Activated naive CD4-positive, alpha-beta T cell treated with anti-CD3 and anti-CD28 coated beads, Interleukin-2, amount 50 U/mL, for 72 hours (primary cell): ENCODE measurements around the gene PRKN. TPM values are rescaled to one million over a fixed set of nuclear protein-coding genes. Genes with fewer than 3 reads are reported as not detected.
"Not testable (repeated sequence)": the region's sequence is repeated elsewhere in the genome, so short reads cannot be mapped to it uniquely, and the experiment has no call there.

Experiments used
- ATAC-seq, 2 donors: fragments of 150-1000 bp; cut with Tn5 transposase; 2 replicates each; pipeline ENCODE4 v1.10.0; 2021; ENCODE audit warnings: mild to moderate bottlenecking in 2 of 2, moderate library complexity in 2 of 2
- DNase-seq, 2 donors: peaks; one replicate each; pipeline ENCODE4 v3.0.0; 2021 to 2022; ENCODE audit warnings: low spot score in 2 of 2
- H3K27ac Mint-ChIP-seq, 2 donors: one replicate each; pipeline ENCODE4 v1.8.0; 2022; ENCODE audit warnings: mild to moderate bottlenecking in 2 of 2, mixed read lengths in 2 of 2
- H3K36me3 Mint-ChIP-seq, 2 donors: one replicate each; pipeline ENCODE4 v1.8.0; 2022; ENCODE audit warnings: mixed read lengths in 2 of 2
- H3K9me3 Mint-ChIP-seq, 2 donors: one replicate each; pipeline ENCODE4 v1.8.0; 2022; ENCODE audit warnings: mixed read lengths in 2 of 2
- total RNA-seq, 2 donors: library from RNA; stranded (reverse); gene quantifications; one replicate each; pipeline ENCODE4 v1.2.3, GENCODE V29; 2022

Gene PRKN
- total RNA-seq, 2 donors from 2014 or later, result 0.57 to 4.1 TPM

DNA sequence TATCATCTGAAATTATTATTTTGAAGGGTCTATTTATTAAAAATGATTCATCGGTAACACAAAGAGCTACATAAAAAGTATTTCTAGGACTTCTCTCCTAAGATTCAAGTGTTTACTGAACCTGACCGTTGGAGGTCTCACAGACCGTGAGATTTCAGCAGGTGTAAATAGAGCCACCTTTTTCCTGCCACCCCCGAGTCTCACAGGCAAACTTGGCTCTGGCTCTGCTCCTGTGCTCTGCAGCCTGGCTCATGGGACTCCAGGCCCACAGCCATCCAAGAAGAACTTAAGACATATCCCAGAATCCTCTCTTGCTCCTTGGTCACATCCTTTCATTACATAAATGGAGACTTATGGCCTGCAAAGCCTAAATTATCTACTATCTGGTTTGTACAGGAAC, 1385.9 kb downstream of the PRKN start:
- ATAC-seq (no peak), DNase-seq (no peak)
- Mint-ChIP-seq H3K27ac (no peak overlapping the region), H3K9me3 (no peaks in the 10 kb centered on the region), H3K36me3 (no peaks in the 10 kb centered on the region)

DNA sequence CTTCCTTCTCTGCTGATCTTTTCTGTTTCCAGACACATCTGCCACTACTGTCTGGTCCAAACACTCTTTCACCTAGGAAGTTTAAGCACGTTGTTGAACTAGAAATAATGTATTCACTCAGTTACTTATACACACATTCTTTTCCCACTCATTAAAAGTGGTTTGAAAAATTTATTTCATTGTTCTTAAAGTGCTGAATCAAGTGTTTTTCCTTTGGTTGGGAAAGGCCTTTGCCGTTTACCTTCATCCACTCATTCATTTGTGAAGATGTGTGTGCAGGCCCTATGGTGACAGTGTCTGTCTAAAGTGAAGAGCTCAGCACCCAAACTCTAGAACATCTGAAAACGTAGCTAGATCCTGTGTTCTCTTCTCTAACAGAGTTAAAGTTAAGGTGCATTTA, 1389.6 kb downstream of the PRKN start:
- H3K27ac Mint-ChIP-seq, result no peak overlapping the region
- H3K9me3 Mint-ChIP-seq, result no peaks in the 10 kb centered on the region
- DNase-seq, result no peak
- ATAC-seq, result no peak
- no peaks in the 10 kb centered on the region for H3K36me3 Mint-ChIP-seq

DNA sequence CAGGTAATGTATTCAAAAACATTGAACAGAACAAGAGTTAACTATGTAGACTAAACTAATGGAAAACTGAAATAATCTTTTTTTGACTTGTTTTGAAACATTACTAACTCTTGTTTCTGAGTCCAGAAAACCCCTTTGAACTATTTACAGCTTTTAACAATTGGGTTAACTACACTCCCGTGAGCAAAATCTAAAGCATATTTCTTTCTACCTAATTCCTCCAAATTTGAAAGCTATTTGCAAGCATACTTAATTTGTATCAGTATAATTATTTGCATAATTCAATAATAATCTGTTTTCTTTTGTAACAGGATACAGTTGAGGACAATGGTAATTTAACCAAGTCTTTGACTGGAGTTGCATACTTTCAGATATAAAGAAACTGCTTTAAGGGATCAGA, 1391.1 kb downstream of the PRKN start:
- H3K27ac Mint-ChIP-seq, result no peak overlapping the region

DNA sequence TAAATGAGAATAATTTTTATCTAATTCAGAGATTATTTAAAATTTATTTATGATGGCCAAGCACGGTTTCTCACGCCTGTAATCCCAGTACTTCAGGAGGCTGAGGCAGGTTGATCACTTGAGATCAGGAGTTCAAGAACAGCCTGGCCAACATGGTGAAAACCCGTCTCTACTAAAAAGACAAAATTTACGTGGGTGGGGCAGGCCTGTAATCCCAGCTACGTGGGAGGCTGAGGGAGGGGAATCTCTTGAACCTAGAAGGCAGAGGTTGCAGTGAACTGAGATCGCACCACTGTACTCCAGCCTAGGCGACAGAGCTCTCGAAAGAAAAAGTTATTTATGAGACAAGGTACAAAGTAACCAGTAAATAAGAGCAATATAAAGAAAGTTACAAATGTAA, 1394.2 kb downstream of the PRKN start:
- no peak for DNase-seq
- no peaks in the 10 kb centered on the region for H3K36me3 Mint-ChIP-seq
- H3K27ac Mint-ChIP-seq, result no peak overlapping the region
- ATAC-seq, result no peak
- peaks cover 0 to 5% of the 10 kb centered on the region in 2 donors for H3K9me3 Mint-ChIP-seq

More for the DNA sequence above, 1391.1 kb downstream of the PRKN start:
- Mint-ChIP-seq H3K36me3 (no peaks in the 10 kb centered on the region), H3K9me3 (no peaks in the 10 kb centered on the region)
- ATAC-seq (no peak), DNase-seq (no peak)

DNA sequence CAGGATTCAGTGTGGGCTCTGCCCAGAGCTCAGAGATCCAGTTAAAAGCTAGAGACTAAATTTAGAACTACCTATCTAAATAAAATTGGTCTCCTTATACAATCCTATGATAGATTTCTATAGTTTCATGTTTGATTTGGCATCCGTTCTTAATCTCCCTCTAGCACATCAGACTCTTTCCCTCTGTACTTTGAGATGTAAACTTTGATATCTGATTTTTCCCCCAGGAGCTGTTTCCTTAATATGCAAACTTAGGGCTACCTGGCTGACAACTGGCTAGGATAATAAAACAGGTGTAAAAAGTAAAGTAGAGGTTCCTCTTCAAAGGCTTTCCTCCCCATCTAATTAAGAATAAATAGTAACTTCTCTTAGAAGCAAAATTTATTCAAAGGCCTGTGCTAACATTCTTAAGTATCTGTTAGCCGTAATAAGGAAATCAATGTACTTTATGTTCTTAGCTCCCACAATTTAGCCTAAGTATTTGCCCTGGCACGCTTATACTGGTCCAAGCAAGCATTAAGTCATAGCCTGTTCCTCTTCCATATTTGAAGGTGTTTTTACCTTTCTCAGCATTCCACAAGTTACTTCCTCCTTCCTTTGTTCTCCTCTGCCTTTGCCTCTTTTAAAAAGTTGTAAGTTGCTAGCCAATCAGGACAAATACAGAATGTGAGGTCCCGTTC, 1396.0 kb downstream of the PRKN start:
- ATAC-seq, H3K27ac Mint-ChIP-seq, DNase-seq, H3K36me3 Mint-ChIP-seq, H3K9me3 Mint-ChIP-seq: not testable (repeated sequence)

DNA sequence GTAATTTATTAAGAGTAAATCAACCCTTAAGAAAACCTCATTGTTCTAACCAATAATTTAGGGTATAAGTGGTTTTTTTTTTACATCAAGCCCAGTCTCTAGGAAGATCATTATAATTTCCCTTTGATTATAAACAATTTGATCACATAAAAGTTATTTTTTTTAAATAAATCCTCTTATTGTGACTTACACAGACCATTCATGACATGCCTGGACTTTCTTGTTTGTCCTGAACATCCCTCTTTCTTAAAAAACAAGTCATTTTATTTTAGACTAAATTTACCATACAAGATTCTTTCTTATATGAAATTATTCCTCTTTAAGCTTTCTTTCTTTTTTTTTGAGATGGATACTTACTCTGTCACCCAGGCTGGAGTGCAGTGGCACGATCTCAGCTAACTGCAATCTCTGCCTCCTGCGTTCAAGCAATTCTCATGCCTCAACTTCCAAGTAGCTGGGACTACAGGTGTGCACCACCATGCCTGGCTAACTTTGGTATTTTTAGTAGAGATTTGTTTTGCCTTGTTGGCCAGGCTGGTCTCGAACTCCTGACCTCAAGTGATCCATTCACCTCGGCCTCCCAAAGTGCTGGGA, 1400.1 kb downstream of the PRKN start:
- H3K27ac Mint-ChIP-seq, result no peak overlapping the region

DNA sequence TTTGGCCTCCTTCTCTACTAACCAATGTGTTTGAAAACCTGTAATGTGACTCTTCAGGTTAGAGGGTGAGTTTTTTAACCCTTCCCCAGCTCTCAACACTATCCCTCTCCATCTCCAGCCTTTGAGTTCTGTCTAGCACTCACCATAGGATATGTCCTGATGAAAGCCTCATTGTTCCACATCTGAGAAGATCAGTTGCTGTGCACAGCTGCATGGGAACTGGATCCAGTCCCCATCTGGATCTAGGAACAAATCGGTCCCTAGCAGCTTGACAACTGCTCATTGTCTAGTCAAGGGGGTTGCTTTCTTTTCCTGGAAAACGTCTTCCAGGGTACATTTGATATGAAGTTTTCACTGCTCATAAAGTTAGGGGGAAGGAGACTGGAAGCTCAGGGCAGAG, 1408.3 kb downstream of the PRKN start:
- Mint-ChIP-seq H3K36me3 (peaks cover 0 to 8% of the 10 kb centered on the region in 2 donors), H3K9me3 (peaks cover 7 to 11% of the 10 kb centered on the region in 2 donors), H3K27ac (no peak overlapping the region)
- no peak for ATAC-seq
- no peak for DNase-seq

More for the DNA sequence above, 1400.1 kb downstream of the PRKN start:
- H3K36me3 Mint-ChIP-seq, result peaks cover 0 to 5% of the 10 kb centered on the region in 2 donors
- peaks cover 0 to 18% of the 10 kb centered on the region in 2 donors for H3K9me3 Mint-ChIP-seq
- no peak for DNase-seq
- no peak for ATAC-seq

DNA sequence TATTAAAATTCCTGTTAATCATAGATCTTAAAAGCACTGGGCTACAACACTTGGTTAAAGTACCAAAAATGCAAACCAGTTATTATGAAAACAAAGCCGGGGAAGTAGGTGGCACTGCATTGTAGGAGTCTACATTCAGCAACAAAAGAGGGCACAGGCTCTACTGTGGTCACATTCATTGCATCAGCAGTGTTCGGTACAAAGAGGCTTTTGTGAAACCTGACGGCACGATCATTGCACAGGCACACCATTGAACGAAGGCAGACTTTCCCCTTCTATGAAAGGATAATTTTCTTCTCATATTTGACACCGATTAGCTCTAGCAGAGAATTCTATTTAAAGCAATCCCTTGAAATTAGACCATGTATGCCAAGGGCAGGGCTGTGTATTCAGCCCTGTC, 1409.1 kb downstream of the PRKN start:
- no peak overlapping the region for H3K27ac Mint-ChIP-seq
- no peak for DNase-seq
- H3K9me3 Mint-ChIP-seq, result peaks cover 7 to 11% of the 10 kb centered on the region in 2 donors
- no peak for ATAC-seq
- peaks cover 0 to 8% of the 10 kb centered on the region in 2 donors for H3K36me3 Mint-ChIP-seq

DNA sequence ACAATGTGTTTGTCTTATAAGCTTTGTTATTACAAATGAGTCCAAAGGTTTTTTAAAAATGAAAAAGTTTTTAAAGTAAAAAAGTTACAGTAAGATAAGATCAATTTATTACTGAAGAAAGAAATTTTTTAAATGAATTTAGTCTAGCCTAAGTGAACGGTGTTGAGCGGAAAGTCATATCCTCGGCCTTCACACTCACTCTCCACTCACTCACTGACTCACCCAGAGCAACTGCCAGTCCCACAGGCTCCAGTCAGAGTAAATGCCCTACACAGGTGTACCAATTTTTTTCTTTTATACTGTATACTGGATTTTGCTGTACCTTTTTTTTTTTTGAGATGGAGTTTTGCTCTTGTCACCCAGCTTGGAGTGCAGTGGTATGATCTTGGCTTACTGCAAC, 1411.0 kb downstream of the PRKN start:
- DNase-seq (no peak), ATAC-seq (no peak)
- Mint-ChIP-seq H3K36me3 (peaks cover 0 to 8% of the 10 kb centered on the region in 2 donors), H3K9me3 (peaks cover 7% of the 10 kb centered on the region in 2 donors), H3K27ac (no peak overlapping the region)

DNA sequence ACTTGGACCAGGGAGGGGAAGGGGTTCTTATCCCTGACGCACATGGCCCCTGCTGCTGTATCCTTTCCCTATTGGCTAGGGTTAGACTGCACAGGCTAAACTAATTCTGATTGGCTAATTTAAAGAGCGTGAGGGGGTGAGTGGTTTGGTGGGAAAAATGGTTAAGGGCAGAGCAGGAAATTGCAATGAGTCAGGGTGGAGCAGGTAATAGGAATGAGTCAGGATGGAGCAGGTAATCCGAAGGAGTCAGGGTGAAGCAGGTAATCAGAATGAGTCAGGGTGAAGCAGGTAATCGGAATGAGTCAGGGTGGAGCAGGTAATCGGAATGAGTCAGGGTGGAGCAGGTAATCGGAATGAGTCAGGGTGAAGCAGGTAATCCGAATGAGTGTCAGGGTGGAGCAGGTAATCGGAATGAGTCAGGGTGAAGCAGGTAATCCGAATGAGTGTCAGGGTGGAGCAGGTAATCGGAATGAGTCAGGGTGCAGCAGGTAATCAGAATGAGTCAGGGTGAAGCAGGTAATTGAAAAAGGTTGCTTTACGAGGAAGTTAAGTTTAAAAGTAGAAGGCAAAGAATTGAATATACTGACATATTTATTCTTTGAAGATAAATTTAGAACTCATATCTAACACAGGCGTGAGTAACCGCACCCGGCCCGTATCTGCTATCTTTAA, 1412.2 kb downstream of the PRKN start:
- H3K27ac Mint-ChIP-seq, result peak overlapping the region in 1 of 2 donors; percentile 72
- ATAC-seq, DNase-seq, H3K9me3 Mint-ChIP-seq, H3K36me3 Mint-ChIP-seq: not testable (repeated sequence)

DNA sequence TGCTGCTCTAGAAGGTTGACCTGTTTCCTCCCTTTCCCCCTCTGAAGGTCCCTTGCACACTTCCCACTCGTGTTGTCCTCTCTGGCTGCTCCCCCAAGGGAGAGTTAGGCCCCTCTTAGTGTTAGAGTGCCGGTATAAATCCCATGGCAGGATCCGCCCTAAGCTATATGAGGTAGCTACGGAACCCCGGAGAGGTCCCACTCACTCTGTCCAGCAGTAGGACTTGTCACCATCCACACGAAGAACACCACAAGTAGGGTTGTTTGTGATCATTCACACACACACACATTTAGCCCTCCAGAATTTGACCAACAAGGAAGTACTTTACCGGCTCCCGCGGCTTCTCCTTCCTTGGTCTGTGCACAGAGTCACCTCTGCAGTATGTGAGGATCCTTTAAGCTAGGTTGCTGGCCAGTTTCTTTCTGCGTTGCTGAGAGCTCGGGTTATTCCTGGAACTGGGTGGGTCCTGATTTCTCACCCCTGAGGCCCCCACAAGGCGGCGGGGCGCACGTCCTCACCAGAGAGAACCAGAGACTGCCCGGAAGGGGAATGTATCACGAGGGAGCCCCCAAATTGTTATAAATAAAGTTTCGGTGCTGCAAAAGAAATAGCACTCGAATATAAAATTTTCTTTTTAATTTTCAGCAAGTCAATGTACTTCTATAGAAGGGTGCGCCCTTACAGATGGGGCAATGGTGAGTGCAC, 1412.9 kb downstream of the PRKN start:
- H3K27ac Mint-ChIP-seq, result peak overlapping the region in 1 of 2 donors; percentile 72
- H3K9me3 Mint-ChIP-seq, H3K36me3 Mint-ChIP-seq, DNase-seq, ATAC-seq: not testable (repeated sequence)

DNA sequence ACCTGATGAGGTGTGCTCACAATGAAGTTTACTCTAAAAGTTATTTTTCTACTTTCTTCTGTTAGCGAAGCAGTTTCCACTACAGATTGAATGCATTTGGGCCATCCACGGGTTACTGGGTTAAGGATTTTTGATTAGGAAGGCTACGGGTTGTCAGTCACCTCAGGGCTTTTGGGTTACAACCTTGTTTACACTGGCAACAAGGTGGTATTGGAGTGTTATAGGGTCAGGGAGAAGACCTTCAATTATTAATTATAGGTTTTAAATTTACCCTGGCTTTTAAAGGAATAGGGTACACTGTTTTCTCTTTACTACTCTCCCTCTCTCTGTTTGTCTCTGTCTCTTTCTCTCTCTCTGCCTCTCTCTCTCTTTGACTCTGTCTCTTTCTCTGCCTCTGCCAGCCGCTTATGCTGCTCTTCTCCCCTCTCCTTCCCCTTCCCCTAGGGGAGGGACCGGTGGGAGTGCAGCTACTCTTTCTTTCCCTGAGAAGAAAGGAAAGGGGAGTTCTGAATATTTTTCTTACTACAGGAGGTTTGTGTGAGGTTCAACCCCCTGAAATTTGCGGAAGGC, 1413.5 kb downstream of the PRKN start:
- no peak overlapping the region for H3K27ac Mint-ChIP-seq
- DNase-seq (no peak), ATAC-seq (no peak)
- H3K36me3 Mint-ChIP-seq, result peaks cover 0 to 8% of the 10 kb centered on the region in 2 donors
- peaks cover 7% of the 10 kb centered on the region in 2 donors for H3K9me3 Mint-ChIP-seq

DNA sequence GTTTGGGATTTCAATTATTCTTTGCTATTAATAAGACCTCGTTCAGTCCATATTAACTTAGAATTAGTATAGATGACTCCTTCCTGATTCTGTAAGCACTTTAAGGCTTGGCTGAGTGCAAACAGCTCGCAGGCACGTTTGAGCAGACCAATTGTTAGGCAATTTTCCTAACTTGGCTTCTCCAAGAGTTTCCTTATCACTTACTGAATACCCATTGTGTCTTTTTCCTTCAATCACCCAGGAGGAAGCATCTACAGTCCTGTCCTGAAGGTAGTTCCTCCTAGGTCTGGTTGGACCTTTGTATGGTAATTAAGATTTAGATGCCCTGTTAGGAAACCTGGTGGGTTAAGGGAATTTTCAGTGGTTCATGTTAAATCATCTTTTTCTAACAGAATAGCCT, 1414.1 kb downstream of the PRKN start:
- H3K27ac Mint-ChIP-seq, result not testable (repeated sequence)

DNA sequence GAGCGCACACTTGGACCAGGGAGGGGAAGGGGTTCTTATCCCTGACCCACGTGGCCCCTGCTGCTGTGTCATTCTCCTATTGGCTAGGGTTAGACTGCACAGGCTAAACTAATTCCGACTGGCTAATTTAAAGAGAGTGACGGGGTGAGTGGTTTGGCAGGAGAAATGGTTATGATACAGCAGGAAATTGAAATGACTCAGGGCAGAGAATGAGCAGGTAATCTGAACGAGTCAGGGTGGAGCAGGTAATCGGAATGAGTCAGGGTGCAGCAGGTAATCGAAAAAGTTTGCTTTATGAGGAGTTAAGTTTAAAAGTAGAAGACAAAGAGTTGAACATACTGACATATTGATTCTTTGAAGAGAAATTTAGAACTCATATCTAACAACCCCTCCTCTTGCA, 1417.8 kb downstream of the PRKN start:
- not testable (repeated sequence) for H3K36me3 Mint-ChIP-seq, DNase-seq, H3K9me3 Mint-ChIP-seq, H3K27ac Mint-ChIP-seq
- ATAC-seq, result peak in 1 of 2 donors; percentile 51

More for the DNA sequence above, 1414.1 kb downstream of the PRKN start:
- H3K9me3 Mint-ChIP-seq, H3K36me3 Mint-ChIP-seq, DNase-seq, ATAC-seq: not testable (repeated sequence)

DNA sequence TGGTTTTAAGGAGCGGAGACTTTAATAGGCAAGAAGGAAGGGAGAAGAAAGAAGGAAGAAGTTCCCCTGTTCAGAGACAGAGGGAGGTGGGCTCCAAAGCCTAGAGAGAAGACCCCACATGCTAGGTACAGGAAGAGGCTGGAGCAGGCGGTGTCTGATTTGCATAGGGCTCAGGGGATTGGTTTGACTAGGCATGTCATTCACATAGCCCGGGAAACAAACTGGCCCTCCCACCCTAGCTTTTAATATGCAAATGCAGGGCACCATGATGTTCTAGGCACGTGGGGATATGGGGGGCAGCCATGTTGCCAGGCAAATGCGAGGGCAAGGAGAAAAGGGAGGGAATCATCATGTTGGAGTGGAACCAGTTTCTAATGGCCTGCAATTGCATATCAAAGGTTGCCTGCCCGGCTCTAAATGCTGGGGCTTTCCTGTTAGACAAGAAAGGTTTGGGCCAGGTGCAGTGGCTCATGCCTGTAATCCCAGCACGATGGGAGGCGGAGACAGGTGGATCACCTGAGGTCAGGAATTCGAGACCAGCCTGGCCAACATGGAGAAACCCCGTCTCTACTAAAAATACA, 1419.4 kb downstream of the PRKN start:
- peak overlapping the region in 1 of 2 donors; percentile 51 for H3K27ac Mint-ChIP-seq
- no peak for ATAC-seq
- H3K36me3 Mint-ChIP-seq, result no peaks in the 10 kb centered on the region
- no peak for DNase-seq
- H3K9me3 Mint-ChIP-seq, result no peaks in the 10 kb centered on the region

DNA sequence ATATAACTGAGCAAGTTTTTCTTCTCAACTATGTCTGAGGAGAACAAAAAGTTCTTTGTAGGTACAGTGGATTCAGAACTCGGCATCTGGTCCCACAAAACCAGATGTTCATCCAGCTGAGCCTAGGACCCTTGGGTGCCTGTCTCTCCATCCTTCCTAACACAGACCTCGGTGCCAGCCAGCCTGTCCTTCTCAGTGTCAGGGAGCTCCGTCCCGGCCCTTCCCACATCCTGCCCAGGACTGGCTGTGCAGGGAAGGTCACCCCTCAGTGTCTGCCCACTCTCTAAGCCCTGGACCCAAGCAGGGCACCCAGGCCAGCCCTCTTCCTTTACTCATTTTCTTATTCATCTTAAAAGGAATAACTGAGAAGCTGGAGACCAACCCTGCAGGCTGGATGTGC, 1421.7 kb downstream of the PRKN start:
- H3K27ac Mint-ChIP-seq, result no peak overlapping the region
- ATAC-seq, result no peak
- H3K9me3 Mint-ChIP-seq, result no peaks in the 10 kb centered on the region

More for the DNA sequence above, 1421.7 kb downstream of the PRKN start:
- H3K36me3 Mint-ChIP-seq, result no peaks in the 10 kb centered on the region
- DNase-seq, result no peak
